ENCODE measurements around the gene PKN3.

The PKN3 gene

GRCh38 chr9:128707446-128707845, 5.1 kb downstream of the PKN3 start:
- ATAC-seq: no peak
- TF ChIP-seq PATZ1 (CRISPR knock-in tag; IDR thresholded peaks at IDR 0.05; ENCODE audit: borderline replicate concordance) (no peak), ISL1 (CRISPR knock-in tag; IDR thresholded peaks at IDR 0.05) (no peak), ZNF8 (CRISPR knock-in tag; IDR thresholded peaks at IDR 0.05) (no peak), OSR1 (CRISPR knock-in tag; IDR thresholded peaks at IDR 0.05) (no peak), PPARA (CRISPR knock-in tag; IDR thresholded peaks at IDR 0.05; ENCODE audit: borderline replicate concordance) (no peak), SNAI2 (CRISPR knock-in tag; IDR thresholded peaks at IDR 0.05) (no peak), ZC3H10 (CRISPR knock-in tag; IDR thresholded peaks at IDR 0.05) (no peak)
- TF ChIP-seq, protein P1, sequence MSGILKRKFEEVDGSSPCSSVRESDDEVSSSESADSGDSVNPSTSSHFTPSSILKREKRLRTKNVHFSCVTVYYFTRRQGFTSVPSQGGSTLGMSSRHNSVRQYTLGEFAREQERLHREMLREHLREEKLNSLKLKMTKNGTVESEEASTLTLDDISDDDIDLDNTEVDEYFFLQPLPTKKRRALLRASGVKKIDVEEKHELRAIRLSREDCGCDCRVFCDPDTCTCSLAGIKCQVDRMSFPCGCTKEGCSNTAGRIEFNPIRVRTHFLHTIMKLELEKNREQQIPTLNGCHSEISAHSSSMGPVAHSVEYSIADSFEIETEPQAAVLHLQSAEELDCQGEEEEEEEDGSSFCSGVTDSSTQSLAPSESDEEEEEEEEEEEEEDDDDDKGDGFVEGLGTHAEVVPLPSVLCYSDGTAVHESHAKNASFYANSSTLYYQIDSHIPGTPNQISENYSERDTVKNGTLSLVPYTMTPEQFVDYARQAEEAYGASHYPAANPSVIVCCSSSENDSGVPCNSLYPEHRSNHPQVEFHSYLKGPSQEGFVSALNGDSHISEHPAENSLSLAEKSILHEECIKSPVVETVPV (CRISPR knock-in tag; IDR thresholded peaks at IDR 0.05): no peak

- TF ChIP-seq ZFP3 (CRISPR knock-in tag; IDR thresholded peaks at IDR 0.05) (no peak), RARB (CRISPR knock-in tag; IDR thresholded peaks at IDR 0.05) (no peak), BACH2 (CRISPR knock-in tag; IDR thresholded peaks at IDR 0.05; ENCODE audit: borderline replicate concordance) (no peak), OSR1 (CRISPR knock-in tag; IDR thresholded peaks at IDR 0.05) (no peak), GLIS3 (CRISPR knock-in tag; IDR thresholded peaks at IDR 0.05) (no peak), SNAI2 (CRISPR knock-in tag; IDR thresholded peaks at IDR 0.05) (no peak), ISL1 (CRISPR knock-in tag; IDR thresholded peaks at IDR 0.05) (no peak), ZC3H10 (CRISPR knock-in tag; IDR thresholded peaks at IDR 0.05) (no peak), TOX (CRISPR knock-in tag; IDR thresholded peaks at IDR 0.05; ENCODE audit: borderline replicate concordance) (no peak), CSDC2 (CRISPR knock-in tag; IDR thresholded peaks at IDR 0.05) (no peak), PATZ1 (CRISPR knock-in tag; IDR thresholded peaks at IDR 0.05; ENCODE audit: borderline replicate concordance) (no peak), ARNTL (CRISPR knock-in tag; IDR thresholded peaks at IDR 0.05; ENCODE audit: borderline replicate concordance, low read depth) (no peak)
- TF ChIP-seq, protein P2, sequence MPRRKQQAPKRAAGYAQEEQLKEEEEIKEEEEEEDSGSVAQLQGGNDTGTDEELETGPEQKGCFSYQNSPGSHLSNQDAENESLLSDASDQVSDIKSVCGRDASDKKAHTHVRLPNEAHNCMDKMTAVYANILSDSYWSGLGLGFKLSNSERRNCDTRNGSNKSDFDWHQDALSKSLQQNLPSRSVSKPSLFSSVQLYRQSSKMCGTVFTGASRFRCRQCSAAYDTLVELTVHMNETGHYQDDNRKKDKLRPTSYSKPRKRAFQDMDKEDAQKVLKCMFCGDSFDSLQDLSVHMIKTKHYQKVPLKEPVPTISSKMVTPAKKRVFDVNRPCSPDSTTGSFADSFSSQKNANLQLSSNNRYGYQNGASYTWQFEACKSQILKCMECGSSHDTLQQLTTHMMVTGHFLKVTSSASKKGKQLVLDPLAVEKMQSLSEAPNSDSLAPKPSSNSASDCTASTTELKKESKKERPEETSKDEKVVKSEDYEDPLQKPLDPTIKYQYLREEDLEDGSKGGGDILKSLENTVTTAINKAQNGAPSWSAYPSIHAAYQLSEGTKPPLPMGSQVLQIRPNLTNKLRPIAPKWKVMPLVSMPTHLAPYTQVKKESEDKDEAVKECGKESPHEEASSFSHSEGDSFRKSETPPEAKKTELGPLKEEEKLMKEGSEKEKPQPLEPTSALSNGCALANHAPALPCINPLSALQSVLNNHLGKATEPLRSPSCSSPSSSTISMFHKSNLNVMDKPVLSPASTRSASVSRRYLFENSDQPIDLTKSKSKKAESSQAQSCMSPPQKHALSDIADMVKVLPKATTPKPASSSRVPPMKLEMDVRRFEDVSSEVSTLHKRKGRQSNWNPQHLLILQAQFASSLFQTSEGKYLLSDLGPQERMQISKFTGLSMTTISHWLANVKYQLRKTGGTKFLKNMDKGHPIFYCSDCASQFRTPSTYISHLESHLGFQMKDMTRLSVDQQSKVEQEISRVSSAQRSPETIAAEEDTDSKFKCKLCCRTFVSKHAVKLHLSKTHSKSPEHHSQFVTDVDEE (CRISPR knock-in tag; IDR thresholded peaks at IDR 0.05): no peak
- TF ChIP-seq, protein P1 (CRISPR knock-in tag; IDR thresholded peaks at IDR 0.05): no peak
- no peak for ATAC-seq
Observed at GRCh38 chr9:128712451-128713410, 10.4 kb downstream of the PKN3 start.

DNA sequence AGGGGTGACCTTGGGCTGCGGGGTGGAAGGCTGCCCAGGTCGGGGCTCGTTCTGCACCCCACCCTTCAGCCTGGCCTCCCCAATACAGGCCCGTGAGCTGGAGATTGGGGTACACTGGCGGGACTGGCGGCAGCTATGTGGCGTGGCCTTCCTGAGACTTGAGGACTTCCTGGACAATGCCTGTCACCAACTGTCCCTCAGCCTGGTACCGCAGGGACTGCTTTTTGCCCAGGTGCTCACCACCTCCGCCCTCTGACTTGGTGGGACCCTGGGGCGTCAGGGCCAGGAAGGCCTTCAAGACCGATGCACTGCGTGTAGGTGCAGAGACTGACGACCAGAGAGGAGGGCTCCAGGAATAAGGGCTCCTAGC, 11.1 kb downstream of the PKN3 start:
- ATAC-seq: no peak
- TF ChIP-seq POU6F1 (CRISPR knock-in tag; IDR thresholded peaks at IDR 0.05; ENCODE audit: borderline replicate concordance, low read depth): no peak
- no peak for TF ChIP-seq ZNF565 (CRISPR knock-in tag; conservative IDR thresholded peaks at IDR 0.05; ENCODE audit: low read depth)
- no peak for TF ChIP-seq ZFP30 (CRISPR knock-in tag; IDR thresholded peaks at IDR 0.05)
- TF ChIP-seq BACH2 (CRISPR knock-in tag; IDR thresholded peaks at IDR 0.05; ENCODE audit: borderline replicate concordance): no peak
- TF ChIP-seq GLIS3 (CRISPR knock-in tag; IDR thresholded peaks at IDR 0.05): no peak
- no peak for TF ChIP-seq TOX (CRISPR knock-in tag; IDR thresholded peaks at IDR 0.05; ENCODE audit: borderline replicate concordance)
- TF ChIP-seq ISL1 (CRISPR knock-in tag; IDR thresholded peaks at IDR 0.05): no peak
- TF ChIP-seq TCF4 (CRISPR knock-in tag; IDR thresholded peaks at IDR 0.05; ENCODE audit: borderline replicate concordance): no peak
- TF ChIP-seq ZC3H10 (CRISPR knock-in tag; IDR thresholded peaks at IDR 0.05): no peak
- no peak for TF ChIP-seq CREB5 (CRISPR knock-in tag; IDR thresholded peaks at IDR 0.05; ENCODE audit: low read depth)
- TF ChIP-seq, protein P1 (CRISPR knock-in tag; IDR thresholded peaks at IDR 0.05): no peak
- TF ChIP-seq ESRRG (CRISPR knock-in tag; IDR thresholded peaks at IDR 0.05): no peak
